Measurements from ENCODE around the gene DHX34.
"Not testable (repeated sequence)": the region's sequence is repeated elsewhere in the genome, so short reads cannot be mapped to it uniquely, and the experiment has no call there.

Gene DHX34

GRCh38 chr19:47331931-47332547, 17.1 kb upstream of the DHX34 start, which contains the start of gene C5AR2:
TSS of gene C5AR2 (plus strand) at chr19:47332175. CDS start at chr19:47340800, 8,625 bp downstream.
- FAIRE-seq = no peak

- not testable (repeated sequence) for FAIRE-seq
Measured at GRCh38 chr19:47336765-47337718, 12.1 kb upstream of the DHX34 start.

GRCh38 chr19:47339196-47339880, 9.8 kb upstream of the DHX34 start:
- no peak for FAIRE-seq

- no peak for FAIRE-seq
Measured at GRCh38 chr19:47340477-47341208, 8.5 kb upstream of the DHX34 start.

- FAIRE-seq = no peak
Measured at GRCh38 chr19:47341734-47342133, 7.4 kb upstream of the DHX34 start.

GRCh38 chr19:47343194-47343802, 5.8 kb upstream of the DHX34 start:
- no peak for FAIRE-seq

GRCh38 chr19:47344425-47344824, 4.7 kb upstream of the DHX34 start:
- no peak for FAIRE-seq

GRCh38 chr19:47346024-47346423, 3.1 kb upstream of the DHX34 start:
- FAIRE-seq = not testable (repeated sequence)

- FAIRE-seq = no peak
Measured at GRCh38 chr19:47350630-47351029, 1.5 kb downstream of the DHX34 start.

- no peak for FAIRE-seq
Measured at GRCh38 chr19:47351548-47351947, 2.4 kb downstream of the DHX34 start.

GRCh38 chr19:47352095-47352494, 3.0 kb downstream of the DHX34 start:
- FAIRE-seq = no peak

GRCh38 chr19:47353307-47353712, 4.2 kb downstream of the DHX34 start:
- FAIRE-seq = no peak

- no peak for FAIRE-seq
Measured at GRCh38 chr19:47356900-47357299, 7.8 kb downstream of the DHX34 start.

- no peak for FAIRE-seq
Measured at GRCh38 chr19:47357788-47358680, 8.9 kb downstream of the DHX34 start.

- FAIRE-seq = no peak
Measured at GRCh38 chr19:47358936-47359335, 9.8 kb downstream of the DHX34 start.

- no peak for FAIRE-seq
Measured at GRCh38 chr19:47362321-47362720, 13.2 kb downstream of the DHX34 start.

GRCh38 chr19:47363758-47364531, 14.8 kb downstream of the DHX34 start:
- FAIRE-seq = no peak

GRCh38 chr19:47365455-47365854, 16.3 kb downstream of the DHX34 start:
- not testable (repeated sequence) for FAIRE-seq

- FAIRE-seq = no peak
Measured at GRCh38 chr19:47370045-47370611, 21.0 kb downstream of the DHX34 start.

GRCh38 chr19:47371261-47371660, 22.1 kb downstream of the DHX34 start:
- FAIRE-seq = no peak
